Activated T-cell treated with anti-CD3 and anti-CD28 coated beads, Interleukin-2, amount 50 U/mL, for 48 hours (primary cell): ENCODE data around the gene COPE.
A peak's percentile ranks its signal among the peaks of the same experiment; 100 is the strongest.
"Not testable (repeated sequence)": the region's sequence is repeated elsewhere in the genome, so short reads cannot be mapped to it uniquely, and the experiment has no call there.

Source experiments
- DNase-seq, 2 experiments: peaks; one replicate each; pipeline ENCODE4 v3.0.0-alpha.2; 2020

The COPE gene

DNA sequence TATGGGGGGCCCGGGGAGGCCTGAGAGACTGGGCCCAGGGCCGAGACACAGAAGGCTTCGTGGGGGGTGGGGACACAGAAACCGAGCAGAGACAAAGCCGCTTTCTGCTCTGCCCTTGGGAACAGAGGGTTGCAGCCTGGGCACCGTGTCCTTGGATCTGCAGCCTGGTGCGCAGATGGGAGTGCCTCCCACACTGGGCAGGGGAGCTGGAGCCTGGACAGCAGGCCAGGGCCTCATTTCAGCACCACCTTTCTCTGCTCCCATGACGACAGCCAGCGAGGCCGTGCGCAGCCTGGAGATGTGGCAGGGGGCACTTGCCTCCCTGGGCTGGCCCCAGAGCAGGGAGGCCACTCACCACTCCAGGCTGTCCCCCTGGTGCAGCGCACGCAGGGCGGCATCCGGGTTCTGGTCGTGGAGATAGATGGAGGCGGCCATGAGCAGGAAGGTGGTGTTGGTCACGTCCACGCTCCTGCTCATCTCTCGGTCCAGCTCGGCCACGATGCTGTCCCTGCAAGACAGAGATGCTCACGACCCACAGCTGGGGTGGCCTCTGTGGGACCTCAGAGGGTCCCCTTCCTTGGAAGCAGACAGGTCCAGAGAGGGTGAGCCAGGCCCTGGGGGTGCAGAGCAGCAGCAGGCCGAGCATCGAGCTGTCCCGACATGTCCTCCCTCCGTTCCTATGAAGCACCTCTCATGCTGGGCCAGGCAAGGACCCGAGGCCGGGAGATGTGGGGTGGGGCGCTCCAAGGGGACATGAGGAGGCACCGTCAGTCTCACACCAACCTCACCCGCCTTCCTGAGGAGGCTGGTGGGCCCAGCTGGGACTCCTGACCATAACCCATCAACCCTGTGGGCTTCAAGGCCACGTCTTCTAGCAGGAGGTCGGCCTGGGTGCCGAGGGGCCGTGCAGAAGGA is 12.3 kb downstream of the COPE start:
- no peak for DNase-seq

DNA sequence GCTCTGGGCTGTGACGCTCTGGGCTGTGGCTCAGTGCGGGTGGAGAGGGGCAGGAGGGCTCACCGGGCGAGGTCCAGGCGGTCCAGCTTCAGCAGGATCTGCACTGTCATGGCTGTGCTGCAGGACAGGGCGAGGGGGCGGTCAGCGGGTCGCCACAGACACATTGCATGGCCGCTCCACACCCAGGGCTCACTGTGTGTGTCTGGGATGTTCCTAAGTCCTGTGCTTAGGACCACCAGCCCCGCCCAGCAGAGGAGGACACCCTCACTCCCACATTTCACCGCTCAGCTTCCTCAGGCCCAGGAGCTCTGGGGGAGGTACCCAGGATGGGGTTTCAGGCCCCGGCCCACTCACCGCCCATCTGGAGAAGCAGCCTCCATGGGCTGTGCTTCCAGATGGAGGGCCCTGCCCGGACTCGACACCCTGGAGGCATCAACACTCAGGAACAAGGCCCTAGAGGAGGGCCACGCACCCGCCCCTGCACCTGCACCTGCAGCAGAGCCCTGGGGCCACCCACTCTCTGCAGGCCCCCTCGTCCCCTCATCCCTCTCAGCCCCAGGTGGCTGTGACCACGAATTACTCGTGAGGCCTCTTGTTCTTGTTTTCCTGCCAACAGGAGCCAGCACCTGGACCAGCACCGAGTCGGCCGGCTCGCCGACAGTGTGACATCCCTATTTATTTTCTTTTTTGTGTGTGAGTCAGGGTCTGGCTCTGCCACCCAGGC is 13.5 kb downstream of the COPE start:
- DNase-seq = no peak

DNA sequence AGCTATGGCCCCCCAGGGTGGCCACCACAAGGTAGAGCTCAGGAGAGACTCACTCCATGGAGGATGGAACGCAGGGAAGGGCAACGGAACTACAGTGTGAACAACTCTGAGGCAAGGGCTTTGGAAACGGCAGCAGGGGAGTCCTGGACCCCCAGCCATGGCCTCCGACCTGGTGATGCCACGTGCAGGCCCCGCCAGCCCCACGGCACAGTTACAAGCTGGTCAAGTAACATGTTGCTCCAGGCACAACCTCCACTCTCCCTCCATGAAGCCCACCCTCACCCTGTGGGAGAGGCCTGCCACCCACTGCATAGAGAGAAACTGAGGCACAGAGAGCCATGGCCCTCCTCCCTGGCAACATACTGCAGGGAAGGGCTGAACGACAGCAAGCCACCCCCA is 14.1 kb downstream of the COPE start:
- DNase-seq = no peak

DNA sequence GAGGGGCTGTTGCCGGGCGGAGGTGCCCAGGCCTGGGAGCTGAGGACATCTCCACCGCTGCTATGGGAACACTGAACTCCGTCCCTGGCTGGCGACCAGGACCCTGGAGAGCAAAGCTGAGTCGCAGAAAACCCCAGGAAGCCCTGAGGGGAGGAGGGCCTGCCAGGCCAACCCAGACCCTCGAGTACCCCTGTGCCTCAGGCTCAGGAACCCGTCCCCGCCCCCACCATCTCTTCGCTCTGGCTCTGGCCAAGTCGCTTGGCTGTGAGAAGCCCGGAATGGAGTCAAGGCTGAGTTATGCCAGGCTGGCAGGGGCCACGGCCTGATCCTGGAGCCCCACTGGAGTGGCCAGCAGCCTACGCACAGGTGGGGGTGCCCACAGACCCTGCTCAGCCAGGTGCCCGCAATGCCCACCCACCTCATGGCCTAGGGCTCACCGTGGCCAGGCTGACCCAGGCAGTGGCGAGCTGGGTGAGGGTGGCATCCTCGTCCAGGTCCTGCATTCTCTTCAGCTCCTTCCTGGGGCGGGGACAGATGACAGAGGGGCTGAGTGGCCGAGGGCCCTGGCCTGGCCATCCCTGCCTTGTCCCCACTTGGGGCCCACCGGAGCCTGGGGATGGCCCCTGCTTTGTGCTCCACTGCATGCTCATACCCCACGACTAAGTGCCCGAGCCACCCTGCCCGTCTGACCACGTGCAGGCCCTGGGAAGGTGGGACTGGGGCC is 14.7 kb downstream of the COPE start:
- no peak for DNase-seq

DNA sequence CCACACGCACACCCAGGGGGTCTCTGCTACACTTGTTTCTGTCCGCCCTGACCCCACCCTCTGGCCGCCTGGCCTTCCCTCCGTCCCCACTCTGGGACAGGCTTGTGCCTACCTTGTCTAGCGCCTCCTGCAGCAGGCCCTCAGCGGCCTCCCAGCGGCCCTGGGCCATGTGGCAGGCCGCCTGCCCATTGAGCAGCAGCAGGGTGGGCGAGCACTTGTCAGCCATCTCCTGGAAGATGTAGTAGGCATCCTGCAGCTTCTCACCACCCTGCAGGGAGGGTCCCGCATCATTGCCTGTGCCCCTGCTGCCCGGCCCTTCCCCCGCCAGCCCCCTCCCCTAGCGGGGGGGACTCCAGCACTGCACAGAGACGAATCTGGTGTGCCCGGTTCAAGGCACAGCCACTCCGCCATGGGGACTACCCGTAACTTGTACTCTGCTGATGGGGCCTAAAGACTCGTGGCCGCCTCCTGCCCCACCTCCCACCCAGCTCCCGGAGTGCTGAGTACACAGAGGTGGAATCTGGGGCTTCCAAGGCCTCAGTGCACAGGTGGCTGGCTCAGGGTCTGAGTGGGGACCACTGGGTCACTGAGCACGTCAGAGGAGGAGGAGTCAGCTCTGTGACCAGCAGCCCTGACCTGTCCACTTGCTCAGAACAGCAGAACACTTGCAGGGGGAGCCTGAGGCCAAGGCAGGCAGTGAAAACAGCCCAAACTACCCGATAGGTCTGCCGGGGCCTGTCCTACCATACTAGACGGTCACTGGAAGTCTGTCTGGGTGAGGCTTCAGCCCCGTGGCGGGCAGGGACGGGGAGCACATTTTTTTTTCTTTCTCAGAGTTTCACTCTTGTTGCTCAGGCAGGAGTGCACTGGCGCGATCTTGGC is 15.8 kb downstream of the COPE start:
- DNase-seq = no peak

DNA sequence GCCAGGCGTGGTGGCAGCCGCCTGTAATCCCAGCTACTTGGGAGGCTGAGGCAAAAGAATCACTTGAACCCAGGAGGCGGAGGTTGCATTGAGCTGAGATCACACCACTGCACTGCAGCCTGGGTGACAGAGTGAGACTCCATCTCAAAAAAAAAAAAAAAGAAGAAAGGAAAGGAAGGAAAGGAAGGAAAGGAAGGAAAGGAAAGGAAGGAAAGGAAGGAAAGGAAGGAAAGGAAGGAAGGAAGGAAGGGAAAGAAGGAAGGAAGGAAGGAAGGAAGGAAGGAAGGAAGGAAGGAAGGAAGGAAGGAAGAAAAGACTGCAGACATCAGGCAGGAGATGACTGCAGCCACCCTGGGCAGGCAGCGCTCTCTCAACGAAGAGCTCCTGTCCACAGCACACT is 16.7 kb downstream of the COPE start:
- DNase-seq = not testable (repeated sequence)

DNA sequence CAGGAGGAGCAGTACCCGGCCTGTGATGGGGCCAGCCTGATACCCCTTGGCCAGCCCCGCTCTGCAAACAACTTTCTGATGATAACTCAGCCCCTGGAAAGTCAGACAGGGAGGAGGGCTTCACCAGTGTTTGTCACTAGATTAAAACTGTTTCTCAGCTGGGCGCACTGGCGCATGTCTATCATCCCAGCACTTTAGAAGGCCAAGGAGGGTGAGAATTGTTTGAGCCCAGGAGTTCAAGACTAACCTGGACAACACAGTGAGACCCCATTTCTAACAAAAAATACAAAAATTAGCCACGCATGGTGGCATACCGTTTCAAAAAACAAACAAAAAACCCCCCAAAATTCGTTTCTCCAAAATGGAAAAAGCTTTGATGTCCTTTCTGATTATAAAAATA is 17.7 kb downstream of the COPE start:
- no peak for DNase-seq

DNA sequence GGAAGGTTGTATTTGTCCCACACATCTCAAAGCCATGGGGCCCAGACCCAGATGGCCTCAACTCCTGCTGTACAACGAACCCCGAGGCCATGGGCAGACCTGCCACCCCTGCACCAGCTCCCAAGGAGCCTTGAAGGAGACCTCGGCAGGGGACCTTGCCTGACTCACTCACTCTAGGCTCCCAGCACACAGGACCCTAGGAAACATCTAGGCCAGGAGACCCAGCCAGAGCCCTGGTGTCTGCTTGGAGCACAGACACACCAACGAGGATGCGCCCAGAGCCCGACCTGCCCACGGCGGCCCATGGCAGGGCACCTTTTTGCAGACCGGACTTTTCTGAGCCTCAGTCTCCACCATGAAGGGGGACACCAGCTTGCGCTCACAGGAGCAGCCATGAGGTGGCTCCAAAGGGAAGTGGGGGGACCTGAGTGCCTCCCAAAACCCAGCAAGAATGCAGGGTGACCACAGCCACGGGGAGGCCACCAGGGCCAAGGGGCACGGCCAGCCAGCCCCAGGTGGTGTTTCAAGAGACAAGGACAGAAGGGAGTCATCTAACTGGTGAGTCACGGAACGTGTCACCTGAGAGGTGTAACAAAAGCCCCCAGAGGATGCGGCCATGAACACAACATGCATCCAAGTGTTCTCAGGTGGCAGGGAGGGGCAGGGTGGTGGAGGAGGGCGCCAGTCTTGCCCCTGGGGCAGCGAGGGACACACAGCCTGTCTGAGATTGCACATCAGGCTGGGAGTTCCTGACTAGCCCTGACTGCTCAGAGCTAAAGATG is 18.3 kb downstream of the COPE start:
- no peak for DNase-seq

DNA sequence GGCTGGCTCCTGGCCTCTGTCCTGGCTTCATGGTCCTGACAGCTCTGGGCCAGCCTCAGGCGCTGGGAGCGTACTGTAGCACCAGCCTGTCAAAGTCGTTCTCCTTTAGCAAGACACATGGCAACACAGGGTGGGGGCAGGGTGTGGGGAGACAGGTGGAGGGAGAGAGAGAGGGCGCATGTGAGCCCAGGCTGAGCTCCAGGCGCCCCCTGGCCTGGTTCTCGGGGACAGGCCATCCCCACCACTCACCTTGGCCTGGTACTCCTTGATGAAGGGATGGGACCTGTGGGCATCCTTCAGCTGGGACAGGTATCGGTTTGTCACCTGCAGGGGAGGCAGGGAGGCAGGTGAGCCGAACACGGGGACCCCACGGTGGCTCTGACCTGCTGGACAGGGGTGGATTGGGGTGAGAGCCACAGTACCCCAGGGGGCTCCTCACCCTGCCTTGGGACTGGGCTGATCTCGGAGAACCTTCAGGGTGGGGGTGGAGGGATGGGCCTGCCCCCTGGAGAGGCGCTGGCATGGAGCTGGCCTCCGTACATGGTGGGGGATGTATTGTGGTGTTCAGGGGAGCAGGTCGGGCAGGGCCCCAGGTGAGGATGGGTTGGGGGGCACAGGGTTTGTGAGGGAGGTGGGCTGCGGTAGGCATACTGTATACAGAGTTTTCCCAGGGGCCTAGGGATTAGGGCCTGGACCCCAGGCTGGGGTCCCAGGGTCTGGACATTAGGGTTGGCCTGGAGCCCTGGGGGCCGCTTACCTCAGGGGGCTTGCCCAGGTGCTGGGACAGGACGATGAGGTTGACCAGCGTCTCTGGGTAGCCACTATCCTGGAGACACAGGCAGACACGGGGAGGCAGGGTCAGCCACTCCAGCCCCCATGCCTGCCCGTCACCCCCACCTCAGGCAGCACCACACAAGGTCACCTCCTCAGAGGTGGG is 19.3 kb downstream of the COPE start:
- DNase-seq = no peak

DNA sequence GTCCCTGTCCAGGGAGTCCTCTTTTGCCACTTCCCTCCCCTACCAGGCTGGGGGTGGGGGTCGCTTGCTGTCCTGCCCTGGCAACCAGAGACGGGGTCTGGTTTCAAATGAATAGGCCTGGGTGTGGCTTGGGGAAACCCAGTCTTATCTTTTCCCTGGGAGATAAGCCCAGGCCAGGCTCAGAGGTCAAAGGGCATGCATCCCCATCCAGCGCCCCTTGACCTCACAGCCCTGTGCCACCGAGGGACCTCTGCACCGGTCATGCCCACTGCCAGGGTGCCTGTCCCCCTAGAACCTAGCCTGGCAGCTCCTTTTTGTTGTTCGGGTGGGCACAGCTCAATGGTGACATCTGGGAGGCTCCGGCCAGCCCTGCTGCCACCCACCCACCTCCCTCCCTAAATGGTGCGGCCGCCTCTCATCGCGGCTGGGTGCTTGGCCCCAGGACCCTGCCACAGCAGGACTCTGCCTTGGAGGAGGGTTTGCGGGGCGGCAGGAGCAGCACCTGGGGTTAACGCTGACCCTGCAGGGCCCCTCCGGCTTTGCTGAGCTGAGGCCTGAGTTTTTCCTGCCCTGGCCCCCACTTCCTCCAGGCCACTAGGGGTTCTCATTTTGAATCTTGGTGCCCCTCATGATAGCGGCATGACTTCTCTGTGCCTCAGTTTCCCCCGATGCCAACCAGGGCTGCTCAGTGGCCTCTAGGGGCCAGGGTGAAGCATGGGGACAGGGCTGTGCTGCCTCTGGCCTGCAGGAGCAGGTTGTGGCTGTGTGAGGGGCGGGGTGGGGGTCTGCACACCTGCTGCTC is 20.4 kb downstream of the COPE start:
- no peak for DNase-seq

DNA sequence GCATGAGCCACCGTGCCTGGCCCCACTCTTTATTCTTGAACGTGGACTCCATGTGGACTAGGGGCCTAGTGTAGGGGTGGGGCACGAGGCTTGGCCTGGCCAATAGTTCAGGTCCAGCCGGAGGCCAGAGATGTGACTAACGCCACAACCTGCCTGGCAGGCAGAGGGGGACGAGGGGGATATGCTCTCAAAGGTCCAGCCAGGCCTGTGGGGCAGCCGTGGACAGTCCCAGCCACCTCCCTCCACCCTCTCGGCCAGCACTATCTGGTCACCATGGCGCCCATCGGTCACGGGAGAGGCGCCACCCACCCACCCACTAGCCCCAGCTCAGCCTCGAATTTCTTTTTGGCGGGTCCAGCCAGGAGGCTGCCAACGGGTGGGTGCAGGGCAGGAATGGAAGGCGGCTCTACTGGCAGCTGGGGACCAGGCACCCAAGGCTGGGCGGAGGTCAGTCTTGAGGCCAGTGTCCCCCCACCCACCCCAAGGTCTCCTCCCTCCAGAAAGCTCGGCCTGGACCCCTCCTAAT is 21.0 kb downstream of the COPE start:
- DNase-seq = no peak

DNA sequence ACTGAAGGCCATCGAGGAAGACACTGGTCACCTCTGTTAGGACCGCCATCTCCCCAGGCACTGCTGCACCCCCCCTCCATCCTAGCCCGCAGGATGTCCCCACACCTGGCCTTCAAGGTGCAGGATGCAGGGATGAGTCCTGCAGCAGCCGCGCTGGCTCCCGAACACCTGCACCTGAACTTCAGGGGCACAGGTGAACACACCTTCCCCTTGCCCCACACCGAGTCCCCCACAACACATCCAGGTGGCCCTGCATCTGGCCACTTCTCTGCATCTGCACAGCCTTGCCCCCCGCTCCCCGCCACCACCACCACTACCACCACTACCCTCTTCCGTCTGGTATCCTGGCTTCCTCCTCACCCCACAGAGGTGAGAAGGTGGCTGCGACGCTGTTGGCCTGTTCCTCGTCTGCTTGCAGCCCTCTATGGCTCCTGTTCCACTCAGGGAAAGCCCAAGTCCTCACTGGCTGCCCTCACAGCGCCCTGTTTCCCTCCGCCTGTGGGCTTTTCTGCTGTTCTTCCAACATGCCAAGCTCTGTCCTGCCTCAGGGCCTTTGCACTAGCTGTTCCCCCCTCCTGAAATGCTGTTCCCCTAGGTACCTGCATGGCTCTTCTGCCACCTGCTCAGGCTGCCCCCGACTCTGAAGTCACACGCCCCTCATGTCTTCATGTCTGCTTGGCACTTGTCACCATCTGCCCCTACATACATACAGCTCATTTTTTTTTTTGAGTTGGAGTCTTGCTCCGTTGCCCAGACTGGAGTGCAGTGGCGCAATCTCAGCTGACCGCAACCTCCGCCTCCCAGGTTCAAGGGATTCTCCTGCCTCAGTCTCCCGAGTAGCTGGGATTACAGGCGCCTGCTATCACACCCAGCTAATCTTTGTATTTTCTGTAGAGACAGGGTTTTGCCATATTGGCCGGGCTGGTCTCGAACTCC is 21.8 kb downstream of the COPE start:
- DNase-seq = peak in 1 of 2 experiments; percentile 28

DNA sequence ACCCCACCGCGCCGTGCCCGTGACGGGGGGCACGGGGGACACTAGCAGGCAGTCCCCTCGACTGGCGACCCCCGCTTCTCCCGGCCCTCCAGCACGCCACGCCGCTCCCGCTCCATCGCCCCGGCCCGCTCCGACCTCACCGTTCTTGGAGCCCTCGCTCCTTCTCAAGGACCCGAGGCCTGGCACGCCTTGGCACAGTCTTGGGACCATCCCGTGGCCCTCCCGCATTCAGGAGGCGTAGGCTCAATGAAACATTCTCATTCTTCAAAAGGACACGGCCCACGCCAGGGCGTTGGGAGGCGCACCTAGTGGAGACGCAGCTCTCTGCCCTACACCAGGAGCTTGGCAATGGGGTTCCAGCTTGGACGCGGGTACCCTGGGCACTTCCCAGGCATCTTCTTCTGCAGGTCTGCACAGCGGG is 22.8 kb downstream of the COPE start:
- peak in 1 of 2 experiments; percentile 35 for DNase-seq

DNA sequence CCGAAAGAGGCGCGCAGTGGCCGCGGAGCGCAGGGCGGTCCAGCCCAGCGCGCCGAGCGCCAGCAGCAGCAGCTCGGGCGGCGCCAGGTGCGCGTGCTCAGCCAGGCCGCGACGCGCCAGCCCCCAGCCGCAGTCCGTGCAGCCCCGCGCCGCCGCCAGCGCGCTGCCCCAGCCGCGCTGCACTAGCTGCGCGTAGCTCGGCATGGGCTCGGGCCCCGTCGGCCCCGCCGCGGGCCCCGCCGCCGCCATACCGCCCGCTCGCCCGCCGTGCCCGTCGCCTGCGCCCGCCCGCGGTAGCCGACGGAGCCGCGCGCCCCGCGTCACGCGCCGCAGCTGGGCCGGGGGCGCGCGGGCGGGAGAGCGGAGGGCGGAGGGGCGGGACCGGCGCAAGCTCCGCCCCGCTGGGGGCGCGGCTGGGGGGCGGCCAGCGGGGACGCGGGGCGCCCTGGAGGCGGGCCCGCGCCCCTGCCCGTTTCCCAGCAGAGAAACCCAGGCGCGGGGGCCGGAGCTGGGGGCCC is 23.3 kb downstream of the COPE start, which contains the start of gene CERS1:
Gene CERS1 (minus strand): TSS at position 335 of the 518 bp plus-strand sequence. CDS start 86 bp downstream, at position 249.
- no peak for DNase-seq

DNA sequence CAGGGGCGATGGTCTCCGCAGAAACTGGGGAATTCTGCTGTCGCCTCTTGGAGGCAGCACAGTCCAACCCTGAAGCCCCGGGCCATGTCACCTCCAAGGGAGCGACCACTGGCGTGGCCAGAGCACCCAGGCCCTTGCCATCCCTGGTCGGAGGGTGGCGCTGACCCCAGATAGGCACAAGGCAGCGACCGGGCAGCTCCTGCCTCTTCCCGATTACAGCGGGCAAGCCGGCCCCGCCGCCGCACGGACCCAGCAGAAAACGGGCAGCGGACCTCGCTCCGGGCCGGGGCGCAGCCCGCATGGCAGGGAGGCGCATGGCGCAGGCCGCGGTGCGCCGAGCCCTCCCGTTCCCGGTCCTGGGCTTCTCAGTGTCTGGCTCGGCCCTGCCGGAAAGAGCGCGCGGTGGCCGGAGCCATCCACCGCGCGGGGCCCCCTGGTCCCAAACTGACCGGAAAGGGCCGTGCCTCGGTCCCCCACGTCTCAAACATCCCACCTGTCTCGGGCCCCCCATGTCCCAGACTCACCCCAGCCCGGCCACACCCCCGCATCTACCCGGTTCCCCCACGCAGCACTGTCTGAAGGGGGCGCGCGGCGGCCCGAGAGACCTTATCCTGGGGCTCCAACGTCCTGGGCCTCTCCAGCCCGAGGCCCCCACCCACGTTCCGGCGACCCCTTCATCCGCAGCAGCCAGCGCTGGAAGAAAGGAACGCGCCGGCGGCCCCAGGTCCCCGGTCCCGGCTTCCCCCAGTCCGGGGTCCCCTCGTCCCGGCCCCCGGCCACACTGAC is 24.0 kb downstream of the COPE start:
- DNase-seq = peak in 1 of 2 experiments; percentile 29

DNA sequence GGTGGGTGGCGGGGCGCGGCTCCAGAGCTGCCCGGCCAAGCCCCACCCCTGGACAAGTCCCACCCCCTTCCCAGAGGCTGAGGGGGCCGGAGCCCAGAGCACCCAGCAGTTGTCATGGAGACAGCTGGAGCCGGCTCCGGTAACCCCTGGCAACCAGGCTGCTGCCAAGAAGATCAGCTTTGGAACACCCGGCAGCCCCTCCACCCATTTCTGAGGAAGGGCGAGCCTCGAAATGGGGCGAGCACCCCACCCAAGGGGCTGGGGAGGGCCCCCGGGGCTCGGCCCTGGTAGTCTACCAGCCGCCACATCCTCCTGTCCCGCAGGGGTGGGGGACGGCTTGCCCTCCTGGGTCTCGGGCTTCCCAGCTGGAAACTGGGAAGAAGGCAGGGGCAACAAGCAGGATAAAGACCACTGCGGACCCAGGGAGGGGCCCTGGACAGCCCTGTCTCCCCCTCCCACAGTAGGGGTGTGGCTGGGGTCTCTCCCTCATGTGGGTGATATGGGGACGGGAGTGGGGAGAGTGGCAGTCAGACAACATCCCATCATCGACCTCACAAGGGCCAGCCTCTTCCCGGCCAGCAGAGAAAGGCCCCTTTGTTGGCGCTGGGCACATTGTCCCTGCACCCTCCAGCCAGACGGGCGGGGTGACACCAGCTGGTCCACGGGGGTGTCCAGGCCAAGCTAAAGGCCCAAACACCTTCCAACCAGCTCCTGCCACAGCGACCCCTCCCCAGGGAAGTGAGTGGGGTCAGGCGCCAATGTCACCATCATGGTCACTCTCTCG is 24.7 kb downstream of the COPE start:
- DNase-seq = no peak
